ENCODE measurements around the gene RALGPS1. TPM values are rescaled to one million over a fixed set of nuclear protein-coding genes. Genes with fewer than 3 reads are reported as not detected.

Gene RALGPS1
- total RNA-seq, 2 donors from 2014 or later, result 9.7 to 17.7 TPM

- Histone ChIP-seq H3K4me3 (no peak overlapping the region), H3K4me1 (peaks cover 0 to 13% of the 10 kb centered on the region in 2 donors), H3K36me3 (no peaks in the 10 kb centered on the region), H3K27ac (no peak overlapping the region), H3K9me3 (no peaks in the 10 kb centered on the region), H3K27me3 (no peaks in the 10 kb centered on the region)
- peak; percentile 46 for DNase-seq (ENCODE audit: low spot score)
- TF ChIP-seq, protein P1, sequence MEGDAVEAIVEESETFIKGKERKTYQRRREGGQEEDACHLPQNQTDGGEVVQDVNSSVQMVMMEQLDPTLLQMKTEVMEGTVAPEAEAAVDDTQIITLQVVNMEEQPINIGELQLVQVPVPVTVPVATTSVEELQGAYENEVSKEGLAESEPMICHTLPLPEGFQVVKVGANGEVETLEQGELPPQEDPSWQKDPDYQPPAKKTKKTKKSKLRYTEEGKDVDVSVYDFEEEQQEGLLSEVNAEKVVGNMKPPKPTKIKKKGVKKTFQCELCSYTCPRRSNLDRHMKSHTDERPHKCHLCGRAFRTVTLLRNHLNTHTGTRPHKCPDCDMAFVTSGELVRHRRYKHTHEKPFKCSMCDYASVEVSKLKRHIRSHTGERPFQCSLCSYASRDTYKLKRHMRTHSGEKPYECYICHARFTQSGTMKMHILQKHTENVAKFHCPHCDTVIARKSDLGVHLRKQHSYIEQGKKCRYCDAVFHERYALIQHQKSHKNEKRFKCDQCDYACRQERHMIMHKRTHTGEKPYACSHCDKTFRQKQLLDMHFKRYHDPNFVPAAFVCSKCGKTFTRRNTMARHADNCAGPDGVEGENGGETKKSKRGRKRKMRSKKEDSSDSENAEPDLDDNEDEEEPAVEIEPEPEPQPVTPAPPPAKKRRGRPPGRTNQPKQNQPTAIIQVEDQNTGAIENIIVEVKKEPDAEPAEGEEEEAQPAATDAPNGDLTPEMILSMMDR (IDR thresholded peaks at IDR 0.05), result no peak
Observed at GRCh38 chr9:127177231-127177630, 262.6 kb downstream of the RALGPS1 start.

DNA sequence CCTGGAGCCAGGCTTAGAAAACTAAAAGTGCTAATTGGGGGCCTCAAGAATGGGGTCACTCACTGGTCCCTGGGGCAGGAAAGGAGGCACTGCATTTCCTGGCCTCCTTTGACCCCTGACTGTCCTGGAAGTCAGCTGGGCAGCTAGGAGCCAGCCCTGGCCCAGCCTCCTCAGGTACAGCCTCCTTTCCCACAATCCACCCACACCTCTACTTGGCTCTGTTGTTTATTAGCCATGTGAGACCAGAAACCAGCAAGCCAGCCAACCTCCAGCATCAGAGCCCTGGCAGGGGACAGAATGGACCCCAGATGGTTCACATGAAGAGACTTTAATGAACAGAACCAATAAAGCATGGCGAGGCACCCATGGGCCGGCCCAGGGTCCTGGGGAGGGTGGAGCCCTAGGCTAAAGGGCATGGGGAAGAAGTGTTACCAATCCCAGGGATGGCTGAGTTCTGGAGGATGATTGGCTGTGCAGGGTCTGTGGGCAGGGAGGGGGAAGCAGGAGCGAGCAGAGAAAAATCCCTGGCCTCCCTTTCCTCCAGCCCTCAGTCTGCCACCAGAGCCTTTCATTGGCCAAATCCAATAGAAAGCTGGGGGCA, 263.2 kb downstream of the RALGPS1 start:
- no peak for DNase-seq (ENCODE audit: low spot score)
- Histone ChIP-seq H3K4me1 (peaks cover 0 to 14% of the 10 kb centered on the region in 2 donors), H3K27me3 (no peaks in the 10 kb centered on the region), H3K27ac (no peak overlapping the region), H3K9me3 (no peaks in the 10 kb centered on the region), H3K4me3 (no peak overlapping the region), H3K36me3 (no peaks in the 10 kb centered on the region)
- TF ChIP-seq, protein P1 (IDR thresholded peaks at IDR 0.05), result no peak

- H3K4me3 ChIP-seq, result no peak overlapping the region
- TF ChIP-seq, protein P1 (IDR thresholded peaks at IDR 0.05), result no peak
- no peaks in the 10 kb centered on the region for H3K9me3 ChIP-seq
- no peaks in the 10 kb centered on the region for H3K36me3 ChIP-seq
- H3K4me1 ChIP-seq, result peaks cover 0 to 24% of the 10 kb centered on the region in 2 donors
- peak; percentile 57 for DNase-seq (ENCODE audit: low spot score)
- no peaks in the 10 kb centered on the region for H3K27me3 ChIP-seq
- peak overlapping the region in 1 of 2 donors; percentile 24 for H3K27ac ChIP-seq
Observed at GRCh38 chr9:127178686-127179632, 264.4 kb downstream of the RALGPS1 start.

DNA sequence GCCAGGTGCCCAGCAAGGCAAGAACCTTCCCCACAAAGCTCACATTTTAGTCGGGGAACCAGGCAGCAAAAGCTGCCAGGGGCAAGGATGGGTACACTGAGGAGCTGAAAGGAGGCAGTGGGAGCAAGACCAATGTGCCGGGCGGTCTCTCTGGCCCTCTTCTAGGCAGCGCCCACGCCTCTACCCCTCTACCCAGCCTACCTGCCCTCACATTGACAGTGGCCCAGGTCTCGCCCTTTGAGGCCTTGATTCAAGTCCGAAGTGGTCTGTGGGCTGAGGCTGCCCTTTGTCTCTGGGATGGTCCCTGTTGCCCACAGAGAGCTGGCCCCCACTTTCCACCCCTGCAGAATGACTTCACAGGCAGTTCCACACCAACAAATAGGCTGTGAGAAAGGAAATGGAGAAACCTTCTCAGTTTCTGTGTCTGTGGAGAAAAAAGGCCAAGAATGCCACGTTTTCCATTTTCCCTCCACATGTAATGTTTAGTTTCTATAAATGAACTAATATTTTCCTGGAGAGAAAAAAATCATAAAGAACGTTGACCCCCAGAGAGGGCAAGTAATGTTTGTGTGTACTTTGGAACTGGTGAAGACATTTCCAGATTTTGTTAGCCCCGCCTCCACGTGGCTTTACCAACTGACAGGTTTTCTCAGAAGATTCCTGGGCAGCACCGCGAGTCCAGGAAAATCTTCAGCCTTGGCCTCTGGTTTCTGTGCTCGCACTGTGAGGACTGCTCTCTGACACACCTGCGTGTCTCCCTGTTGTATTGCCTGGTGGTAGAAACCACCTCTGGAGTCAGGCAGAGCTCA, 265.3 kb downstream of the RALGPS1 start:
- H3K27ac ChIP-seq, result peak overlapping the region in 1 of 2 donors; percentile 24

More for the DNA sequence above, 265.3 kb downstream of the RALGPS1 start:
- no peak overlapping the region for H3K4me3 ChIP-seq
- no peaks in the 10 kb centered on the region for H3K9me3 ChIP-seq
- peak; percentile 50 for DNase-seq (ENCODE audit: low spot score)
- H3K4me1 ChIP-seq, result peaks cover 0 to 33% of the 10 kb centered on the region in 2 donors
- TF ChIP-seq, protein P1 (IDR thresholded peaks at IDR 0.05), result no peak
- no peaks in the 10 kb centered on the region for H3K36me3 ChIP-seq
- H3K27me3 ChIP-seq, result no peaks in the 10 kb centered on the region

Data from right atrium auricular region (tissue), 2 donors.